GM12878 (cell line): ENCODE measurements around the gene DTX1. TPM values are rescaled to one million over a fixed set of nuclear protein-coding genes. Genes with fewer than 3 reads are reported as not detected.

Experiments used
- ATF7 ChIP-seq: fragments of 450-650 bp; IDR thresholded peaks from 2 replicates; pipeline ENCODE4 v1.6.1; 2016; ENCODE audit warnings: low read depth, mild to moderate bottlenecking
- BCL11A ChIP-seq: IDR thresholded peaks from 2 replicates; pipeline ENCODE4 v1.6.1; 2011; ENCODE audit warnings: low read depth, low read length
- BHLHE40 ChIP-seq, 2 experiments: fragments of 450-650 bp in 1 of 2; IDR thresholded peaks; 2 replicates each; pipeline ENCODE4 v1.6.1; 2011 to 2017; ENCODE audit warnings: low read depth in 2 of 2, borderline replicate concordance in 1 of 2, improper control_type of control experiment in 1 of 2, low read length in 1 of 2, mild to moderate bottlenecking in 1 of 2
- CBX3 ChIP-seq: fragments of 200-600 bp; sonication (generic); IDR thresholded peaks from 2 replicates; pipeline ENCODE4 v1.6.1; 2016; ENCODE audit warnings: low read depth, borderline replicate concordance
- ETV6 ChIP-seq, 2 experiments: fragments of 450-650 bp in 1 of 2; IDR thresholded peaks in 1 of 2; conservative IDR thresholded peaks in 1 of 2; 2 replicates each; pipeline ENCODE4 v1.6.1; 2014; ENCODE audit warnings: antibody characterized with exemption in 1 of 2, borderline replicate concordance in 1 of 2, low read depth in 1 of 2, mild to moderate bottlenecking in 1 of 2, moderate library complexity in 1 of 2
- FOXK2 ChIP-seq: fragments of 450-650 bp; IDR thresholded peaks from 2 replicates; pipeline ENCODE4 v1.6.1; 2017; ENCODE audit warnings: mild to moderate bottlenecking, moderate library complexity
- GATAD2B ChIP-seq: fragments of 450-650 bp; conservative IDR thresholded peaks from 2 replicates; pipeline ENCODE4 v1.6.1; 2017; ENCODE audit warnings: low read depth, mild to moderate bottlenecking, moderate library complexity
- IRF4 ChIP-seq: IDR thresholded peaks from 2 replicates; pipeline ENCODE4 v1.6.1; 2011; ENCODE audit warnings: low read depth, low read length
- KAT2A ChIP-seq: conservative IDR thresholded peaks from 2 replicates; pipeline ENCODE4 v1.6.1; 2011; ENCODE audit warnings: low read depth, low read length; ENCODE audit not compliant: control insufficient read depth
- MTA2 ChIP-seq: fragments of 450-650 bp; IDR thresholded peaks from 2 replicates; pipeline ENCODE4 v1.6.1; 2016; ENCODE audit warnings: low read depth, mild to moderate bottlenecking, moderate library complexity
- MXI1 ChIP-seq: fragments of 150-350 bp; IDR thresholded peaks from 2 replicates; pipeline ENCODE4 v1.6.1; 2011; ENCODE audit warnings: low read depth, mild to moderate bottlenecking, inconsistent platforms, low read length, improper control_type of control experiment
- NFYA ChIP-seq: IDR thresholded peaks from 2 replicates; pipeline ENCODE4 v1.6.1; 2011; ENCODE audit warnings: low read depth, mild to moderate bottlenecking, low read length, improper control_type of control experiment, borderline replicate concordance
- PAX5 ChIP-seq: IDR thresholded peaks from 2 replicates; pipeline ENCODE4 v1.6.1; 2011; ENCODE audit warnings: low read depth, low read length, borderline replicate concordance
- SPI1 ChIP-seq: IDR thresholded peaks from 2 replicates; pipeline ENCODE4 v1.6.1; 2011; ENCODE audit warnings: low read depth, mild to moderate bottlenecking, low read length, moderate library complexity, borderline replicate concordance; ENCODE audit not compliant: insufficient read depth
- SUPT20H ChIP-seq: IDR thresholded peaks from 2 replicates; pipeline ENCODE4 v1.6.1; 2011; ENCODE audit warnings: low read depth, mild to moderate bottlenecking, low read length, moderate library complexity, borderline replicate concordance; ENCODE audit not compliant: control insufficient read depth
- TAF1 ChIP-seq: IDR thresholded peaks from 2 replicates; pipeline ENCODE4 v1.6.1; 2011; ENCODE audit warnings: mild to moderate bottlenecking, low read depth, low read length, borderline replicate concordance
- ZNF274 ChIP-seq: IDR thresholded peaks from one replicate; pipeline ENCODE4 v1.8.0; 2011; ENCODE audit not compliant: insufficient read length, insufficient read depth
- ZSCAN29 ChIP-seq: fragments of 450-650 bp; IDR thresholded peaks from 2 replicates; pipeline ENCODE4 v1.6.1; 2017; ENCODE audit warnings: mild to moderate bottlenecking, moderate library complexity
- polyA plus RNA-seq, 11 experiments: library from polyadenylated mRNA; depleted of rRNA in 4 of 11; unstranded in 6 of 11; stranded (reverse) in 5 of 11; fragments of >200 nt; fragmentation: Nextera tagmentation in 4 of 11; fragmentation: Illumina TruSeq in 1 of 11; extraction: Ambion mirVana in 4 of 11; extraction: Trizol in 1 of 11; gene quantifications; 1 replicate in 1 of 11; 2 replicates in 10 of 11; pipeline versions ENCODE4 v1.2.1 to v1.2.3, GENCODE V29; 2011 to 2016; ENCODE audit warnings: inconsistent platforms in 2 of 11, missing spikeins in 2 of 11, low read depth in 1 of 11
- total RNA-seq, 4 experiments: library from RNA; depleted of rRNA in 3 of 4; stranded (reverse); fragments of >200 nt in 3 of 4; fragmentation: Illumina TruSeq in 1 of 4; extraction: Trizol in 1 of 4; gene quantifications; 2 replicates each; pipeline versions ENCODE4 v1.2.1 to v1.2.3, GENCODE V29; 2013 to 2021
- TF ChIP-seq, protein P1 (sequence below): fragments of 450-650 bp; IDR thresholded peaks from 2 replicates; pipeline ENCODE4 v1.6.1; 2017; ENCODE audit warnings: mild to moderate bottlenecking, moderate library complexity
- TF ChIP-seq, protein P2 (sequence below): IDR thresholded peaks from 2 replicates; pipeline ENCODE4 v1.6.1; 2011; ENCODE audit warnings: borderline replicate concordance, low read depth, mild to moderate bottlenecking, moderate library complexity, low read length; ENCODE audit not compliant: insufficient read depth, poor library complexity, severe bottlenecking
- TF ChIP-seq, protein P3 (sequence below): fragments of 450-650 bp; IDR thresholded peaks from 2 replicates; pipeline ENCODE4 v1.6.1; 2018; ENCODE audit warnings: borderline replicate concordance, mild to moderate bottlenecking; ENCODE audit not compliant: partially characterized antibody

Gene DTX1
- total and polyA plus RNA-seq, 10 of the 15 experiments (the other 5 are each of a cell fraction or from before 2014, with no cell fraction given): 0.09 to 2.8 (median 0.66) TPM

DNA sequence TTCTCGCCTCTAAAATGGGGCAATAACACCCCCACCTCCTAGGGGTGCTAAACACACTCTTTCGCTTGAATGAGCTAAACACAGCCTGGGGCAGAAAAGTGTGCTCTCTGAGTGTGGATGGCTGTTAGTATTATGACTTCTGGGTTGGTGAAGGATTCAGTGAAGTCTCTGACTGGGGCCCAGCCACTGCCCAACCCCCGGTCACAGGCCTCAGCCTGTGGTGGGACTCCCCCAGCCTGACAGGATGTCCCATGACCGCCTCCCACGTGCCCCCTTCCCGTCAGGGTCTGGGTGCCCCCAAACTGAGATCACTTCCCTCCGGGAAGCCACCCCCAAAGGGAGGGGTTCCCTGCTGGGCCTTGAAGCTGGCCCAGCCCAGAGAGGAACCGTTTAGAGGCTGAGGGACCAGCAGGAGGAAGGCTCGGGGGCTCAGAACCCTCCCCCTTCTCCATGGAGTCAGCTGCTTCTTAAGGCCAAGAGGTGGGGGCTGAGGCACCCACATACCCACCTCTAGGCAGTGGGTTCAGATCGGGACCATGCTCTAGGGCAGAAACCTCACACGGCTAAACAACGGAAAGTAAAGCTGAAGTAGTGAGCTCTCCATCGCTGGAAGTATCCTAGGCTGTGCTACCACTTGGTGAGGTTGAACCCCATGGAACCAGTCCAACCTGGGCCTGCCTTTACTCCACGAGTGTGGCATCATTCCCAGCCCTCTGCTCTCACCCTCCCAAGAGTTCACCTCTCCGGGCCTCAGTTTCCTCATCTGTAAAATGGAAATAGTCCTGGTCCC is 13.8 kb downstream of the DTX1 start (continued):
- TF ChIP-seq SUPT20H (no peak), SPI1 (peak; percentile 72), MTA2 (peak; percentile 26; the same call in 1 of the 2 replicates), BHLHE40 (IDR thresholded peaks at IDR 0.05; ENCODE audit: borderline replicate concordance in 1 of 2, low read depth in 2 of 2, low read length in 1 of 2) (peak; percentile 93 to 95), ETV6 (conservative IDR thresholded peaks at IDR 0.05 in 1 of 2, IDR thresholded peaks at IDR 0.05 in 1 of 2; ENCODE audit: borderline replicate concordance in 1 of 2, low read depth in 1 of 2) (peak in 1 of 2 experiments; percentile 51; a peak in 2 of 4 replicates), ATF7 (peak; percentile 83), KAT2A (no peak), IRF4 (no peak), MXI1 (peak; percentile 81), FOXK2 (no peak), ZSCAN29 (no peak), PAX5 (peak; percentile 62; the same call in 1 of the 2 replicates), BCL11A (0 out of 2 replicates have a peak, but pooled peaks have one; percentile 21), NFYA (no peak), GATAD2B (peak; percentile 44), TAF1 (no peak), ZNF274 (no peak), CBX3 (no peak)
- TF ChIP-seq, protein P1, sequence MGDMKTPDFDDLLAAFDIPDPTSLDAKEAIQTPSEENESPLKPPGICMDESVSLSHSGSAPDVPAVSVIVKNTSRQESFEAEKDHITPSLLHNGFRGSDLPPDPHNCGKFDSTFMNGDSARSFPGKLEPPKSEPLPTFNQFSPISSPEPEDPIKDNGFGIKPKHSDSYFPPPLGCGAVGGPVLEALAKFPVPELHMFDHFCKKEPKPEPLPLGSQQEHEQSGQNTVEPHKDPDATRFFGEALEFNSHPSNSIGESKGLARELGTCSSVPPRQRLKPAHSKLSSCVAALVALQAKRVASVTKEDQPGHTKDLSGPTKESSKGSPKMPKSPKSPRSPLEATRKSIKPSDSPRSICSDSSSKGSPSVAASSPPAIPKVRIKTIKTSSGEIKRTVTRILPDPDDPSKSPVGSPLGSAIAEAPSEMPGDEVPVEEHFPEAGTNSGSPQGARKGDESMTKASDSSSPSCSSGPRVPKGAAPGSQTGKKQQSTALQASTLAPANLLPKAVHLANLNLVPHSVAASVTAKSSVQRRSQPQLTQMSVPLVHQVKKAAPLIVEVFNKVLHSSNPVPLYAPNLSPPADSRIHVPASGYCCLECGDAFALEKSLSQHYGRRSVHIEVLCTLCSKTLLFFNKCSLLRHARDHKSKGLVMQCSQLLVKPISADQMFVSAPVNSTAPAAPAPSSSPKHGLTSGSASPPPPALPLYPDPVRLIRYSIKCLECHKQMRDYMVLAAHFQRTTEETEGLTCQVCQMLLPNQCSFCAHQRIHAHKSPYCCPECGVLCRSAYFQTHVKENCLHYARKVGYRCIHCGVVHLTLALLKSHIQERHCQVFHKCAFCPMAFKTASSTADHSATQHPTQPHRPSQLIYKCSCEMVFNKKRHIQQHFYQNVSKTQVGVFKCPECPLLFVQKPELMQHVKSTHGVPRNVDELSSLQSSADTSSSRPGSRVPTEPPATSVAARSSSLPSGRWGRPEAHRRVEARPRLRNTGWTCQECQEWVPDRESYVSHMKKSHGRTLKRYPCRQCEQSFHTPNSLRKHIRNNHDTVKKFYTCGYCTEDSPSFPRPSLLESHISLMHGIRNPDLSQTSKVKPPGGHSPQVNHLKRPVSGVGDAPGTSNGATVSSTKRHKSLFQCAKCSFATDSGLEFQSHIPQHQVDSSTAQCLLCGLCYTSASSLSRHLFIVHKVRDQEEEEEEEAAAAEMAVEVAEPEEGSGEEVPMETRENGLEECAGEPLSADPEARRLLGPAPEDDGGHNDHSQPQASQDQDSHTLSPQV: no peak
- TF ChIP-seq, protein P2, sequence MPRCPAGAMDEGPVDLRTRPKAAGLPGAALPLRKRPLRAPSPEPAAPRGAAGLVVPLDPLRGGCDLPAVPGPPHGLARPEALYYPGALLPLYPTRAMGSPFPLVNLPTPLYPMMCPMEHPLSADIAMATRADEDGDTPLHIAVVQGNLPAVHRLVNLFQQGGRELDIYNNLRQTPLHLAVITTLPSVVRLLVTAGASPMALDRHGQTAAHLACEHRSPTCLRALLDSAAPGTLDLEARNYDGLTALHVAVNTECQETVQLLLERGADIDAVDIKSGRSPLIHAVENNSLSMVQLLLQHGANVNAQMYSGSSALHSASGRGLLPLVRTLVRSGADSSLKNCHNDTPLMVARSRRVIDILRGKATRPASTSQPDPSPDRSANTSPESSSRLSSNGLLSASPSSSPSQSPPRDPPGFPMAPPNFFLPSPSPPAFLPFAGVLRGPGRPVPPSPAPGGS: peak; percentile 74
- TF ChIP-seq, protein P3, sequence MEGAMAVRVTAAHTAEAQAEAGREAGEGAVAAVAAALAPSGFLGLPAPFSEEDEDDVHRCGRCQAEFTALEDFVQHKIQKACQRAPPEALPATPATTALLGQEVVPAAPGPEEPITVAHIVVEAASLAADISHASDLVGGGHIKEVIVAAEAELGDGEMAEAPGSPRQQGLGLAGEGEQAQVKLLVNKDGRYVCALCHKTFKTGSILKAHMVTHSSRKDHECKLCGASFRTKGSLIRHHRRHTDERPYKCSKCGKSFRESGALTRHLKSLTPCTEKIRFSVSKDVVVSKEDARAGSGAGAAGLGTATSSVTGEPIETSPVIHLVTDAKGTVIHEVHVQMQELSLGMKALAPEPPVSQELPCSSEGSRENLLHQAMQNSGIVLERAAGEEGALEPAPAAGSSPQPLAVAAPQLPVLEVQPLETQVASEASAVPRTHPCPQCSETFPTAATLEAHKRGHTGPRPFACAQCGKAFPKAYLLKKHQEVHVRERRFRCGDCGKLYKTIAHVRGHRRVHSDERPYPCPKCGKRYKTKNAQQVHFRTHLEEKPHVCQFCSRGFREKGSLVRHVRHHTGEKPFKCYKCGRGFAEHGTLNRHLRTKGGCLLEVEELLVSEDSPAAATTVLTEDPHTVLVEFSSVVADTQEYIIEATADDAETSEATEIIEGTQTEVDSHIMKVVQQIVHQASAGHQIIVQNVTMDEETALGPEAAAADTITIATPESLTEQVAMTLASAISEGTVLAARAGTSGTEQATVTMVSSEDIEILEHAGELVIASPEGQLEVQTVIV: no peak
